Neural progenitor cell (in vitro differentiated cells): ENCODE measurements around the gene CAB39L. TPM values are rescaled to one million over a fixed set of nuclear protein-coding genes. Genes with fewer than 3 reads are reported as not detected.

Source experiments
- DNase-seq: peaks from one replicate; pipeline ENCODE4 v3.0.0-alpha.2; 2016; ENCODE audit warnings: low spot score
- H2AFZ ChIP-seq: fragments of 200-600 bp; sonication (generic); replicated peaks from 2 replicates; pipeline ENCODE4 v1.6.1; 2016; ENCODE audit warnings: antibody characterized with exemption
- H3F3A ChIP-seq: fragments of 200-600 bp; sonication (generic); 2 replicates; pipeline ENCODE4 v1.6.1; 2016; ENCODE audit warnings: antibody characterized with exemption, low read depth
- H3K27ac ChIP-seq: fragments of 200-600 bp; sonication (generic); 2 replicates; pipeline ENCODE4 v1.5.1; 2016; ENCODE audit warnings: mild to moderate bottlenecking
- H3K27me3 ChIP-seq: fragments of 200-600 bp; sonication (generic); 2 replicates; pipeline ENCODE4 v1.6.1; 2016; ENCODE audit warnings: mild to moderate bottlenecking, moderate library complexity
- H3K36me3 ChIP-seq: fragments of 200-600 bp; sonication (generic); 2 replicates; pipeline ENCODE4 v1.5.1; 2016
- H3K4me1 ChIP-seq: fragments of 200-600 bp; sonication (generic); 2 replicates; pipeline ENCODE4 v1.6.1; 2016; ENCODE audit warnings: mixed run types
- H3K4me2 ChIP-seq: fragments of 200-600 bp; sonication (generic); 2 replicates; pipeline ENCODE4 v1.6.1; 2016
- H3K4me3 ChIP-seq: fragments of 200-600 bp; sonication (generic); 2 replicates; pipeline ENCODE4 v1.5.1; 2016
- H3K79me2 ChIP-seq: fragments of 200-600 bp; sonication (generic); 2 replicates; pipeline ENCODE4 v1.6.1; 2016; ENCODE audit warnings: low read depth
- H3K9ac ChIP-seq: fragments of 200-600 bp; sonication (generic); 2 replicates; pipeline ENCODE4 v1.6.1; 2016
- H3K9me3 ChIP-seq: fragments of 200-600 bp; sonication (generic); 2 replicates; pipeline ENCODE4 v1.5.1; 2016; ENCODE audit warnings: low read depth
- H4K20me1 ChIP-seq: fragments of 200-600 bp; sonication (generic); 2 replicates; pipeline ENCODE4 v1.6.1; 2016; ENCODE audit warnings: low read depth
- H3K27ac Mint-ChIP-seq: 3 replicates; pipeline ENCODE4 v1.8.0; 2021; ENCODE audit warnings: mixed read lengths
- H3K27me3 Mint-ChIP-seq: 2 replicates; pipeline ENCODE4 v1.8.0; 2022; ENCODE audit warnings: low read depth, mild to moderate bottlenecking, inconsistent platforms, moderate library complexity, mixed read lengths; ENCODE audit not compliant: insufficient read depth
- H3K36me3 Mint-ChIP-seq: 3 replicates; pipeline ENCODE4 v1.8.0; 2021; ENCODE audit warnings: mixed read lengths
- H3K4me1 Mint-ChIP-seq: 3 replicates; pipeline ENCODE4 v1.8.0; 2021; ENCODE audit warnings: mixed read lengths
- H3K4me3 Mint-ChIP-seq: 3 replicates; pipeline ENCODE4 v1.8.0; 2021; ENCODE audit warnings: mild to moderate bottlenecking, moderate library complexity, mixed read lengths
- H3K9me3 Mint-ChIP-seq: 3 replicates; pipeline ENCODE4 v1.8.0; 2020; ENCODE audit warnings: mixed read lengths
- CTCF ChIP-seq: fragments of 200-600 bp; sonication (generic); IDR thresholded peaks from 2 replicates; pipeline ENCODE4 v1.5.1; 2017; ENCODE audit warnings: antibody characterized with exemption, mild to moderate bottlenecking
- EZH2 ChIP-seq: fragments of 200-600 bp; sonication (generic); IDR thresholded peaks from 2 replicates; pipeline ENCODE4 v1.6.1; 2017; ENCODE audit warnings: antibody characterized with exemption, mild to moderate bottlenecking, moderate library complexity
- EZH2phosphoT487 ChIP-seq: fragments of 200-600 bp; sonication (generic); IDR thresholded peaks from 2 replicates; pipeline ENCODE4 v1.6.1; 2017; ENCODE audit warnings: antibody characterized with exemption
- total RNA-seq: library from RNA; depleted of rRNA; stranded (reverse); fragments of >200 nt; gene quantifications from 2 replicates; pipeline ENCODE4 v1.2.3, GENCODE V29; 2015; ENCODE audit warnings: low replicate concordance

Gene CAB39L
- total RNA-seq, 1 donor from 2014 or later = 18.1 TPM

GRCh38 chr13:49308921-49309408 is 134.9 kb downstream of the CAB39L start:
- peaks cover 12% of the 10 kb centered on the region for H3K4me1 Mint-ChIP-seq
- no peaks in the 10 kb centered on the region for H3K36me3 Mint-ChIP-seq
- H2AFZ ChIP-seq = no peak overlapping the region
- no peak overlapping the region for H3K4me2 ChIP-seq
- H3K36me3 ChIP-seq = no peaks in the 10 kb centered on the region
- H3K27ac Mint-ChIP-seq = no peak overlapping the region
- no peaks in the 10 kb centered on the region for H4K20me1 ChIP-seq
- no peak for TF ChIP-seq EZH2
- no peak for TF ChIP-seq EZH2phosphoT487
- no peaks in the 10 kb centered on the region for H3K27me3 ChIP-seq
- H3K4me3 ChIP-seq = no peak overlapping the region
- no peak overlapping the region for H3K27ac ChIP-seq
- DNase-seq = no peak
- no peaks in the 10 kb centered on the region for H3K9me3 ChIP-seq
- H3K9me3 Mint-ChIP-seq = no peaks in the 10 kb centered on the region
- H3K9ac ChIP-seq = no peak overlapping the region
- H3K79me2 ChIP-seq = no peaks in the 10 kb centered on the region
- no peaks in the 10 kb centered on the region for H3K27me3 Mint-ChIP-seq
- no peaks in the 10 kb centered on the region for H3K4me1 ChIP-seq
- no peaks in the 10 kb centered on the region for H3F3A ChIP-seq
- H3K4me3 Mint-ChIP-seq = no peak overlapping the region

GRCh38 chr13:49308097-49308875 is 135.6 kb downstream of the CAB39L start:
- H3K4me1 Mint-ChIP-seq = peaks cover 16% of the 10 kb centered on the region
- TF ChIP-seq EZH2phosphoT487 = no peak
- TF ChIP-seq CTCF = no peak
- no peak for TF ChIP-seq EZH2
- Histone ChIP-seq H3K4me3 (no peak overlapping the region), H3F3A (no peaks in the 10 kb centered on the region), H3K27ac (no peak overlapping the region), H3K9ac (no peak overlapping the region), H2AFZ (no peak overlapping the region), H3K4me2 (no peak overlapping the region), H3K36me3 (no peaks in the 10 kb centered on the region), H3K9me3 (no peaks in the 10 kb centered on the region), H3K4me1 (no peaks in the 10 kb centered on the region), H3K79me2 (no peaks in the 10 kb centered on the region), H4K20me1 (no peaks in the 10 kb centered on the region), H3K27me3 (no peaks in the 10 kb centered on the region)
- H3K9me3 Mint-ChIP-seq = no peaks in the 10 kb centered on the region
- peaks cover 1% of the 10 kb centered on the region for H3K27me3 Mint-ChIP-seq
- DNase-seq = no peak
- no peak overlapping the region for H3K4me3 Mint-ChIP-seq
- H3K36me3 Mint-ChIP-seq = no peaks in the 10 kb centered on the region
- H3K27ac Mint-ChIP-seq = no peak overlapping the region

- Histone ChIP-seq H3K27ac (no peak overlapping the region), H3K4me1 (no peaks in the 10 kb centered on the region), H2AFZ (no peak overlapping the region), H3K4me2 (no peak overlapping the region), H3F3A (no peaks in the 10 kb centered on the region), H3K9me3 (no peaks in the 10 kb centered on the region), H3K4me3 (no peak overlapping the region), H4K20me1 (no peaks in the 10 kb centered on the region), H3K36me3 (no peaks in the 10 kb centered on the region), H3K27me3 (no peaks in the 10 kb centered on the region), H3K9ac (no peak overlapping the region), H3K79me2 (no peaks in the 10 kb centered on the region)
- Mint-ChIP-seq H3K27ac (no peak overlapping the region), H3K27me3 (peaks cover 6% of the 10 kb centered on the region), H3K4me1 (peaks cover 25% of the 10 kb centered on the region), H3K9me3 (no peaks in the 10 kb centered on the region), H3K36me3 (no peaks in the 10 kb centered on the region), H3K4me3 (no peak overlapping the region)
- TF ChIP-seq EZH2phosphoT487 (no peak), CTCF (no peak), EZH2 (no peak)
- no peak for DNase-seq
Observed at GRCh38 chr13:49307365-49307764, 136.5 kb downstream of the CAB39L start.
